ENCODE results near the gene BRME1. TPM values are rescaled to one million over a fixed set of nuclear protein-coding genes. Genes with fewer than 3 reads are reported as not detected.

BRME1 gene
- total RNA-seq, 4 donors from 2014 or later: 1.9 to 2.4 (median 2.2) TPM; not detected in 1

DNA sequence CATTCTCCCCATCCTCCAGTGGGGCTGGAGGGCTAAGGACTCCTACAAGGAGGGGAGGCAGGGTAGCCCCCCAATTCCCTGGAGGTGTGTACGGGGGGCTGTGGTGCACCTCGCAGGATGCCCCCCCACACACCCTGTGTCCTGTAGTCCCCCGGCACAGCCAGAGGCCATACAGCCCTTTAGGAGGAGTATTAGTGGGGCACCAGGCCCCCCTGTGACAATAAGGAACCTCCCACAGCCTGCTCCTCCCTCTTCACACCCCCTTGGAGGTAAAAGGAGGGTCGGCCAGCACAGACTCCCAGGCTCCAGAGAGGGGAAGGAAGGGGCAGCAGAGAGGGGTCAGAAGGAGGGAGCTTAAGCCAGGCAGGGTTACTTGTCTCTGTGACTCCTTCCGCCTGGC is 29.1 kb downstream of the BRME1 start, which contains the start of gene NANOS3:
Gene NANOS3, plus strand, starts transcription at position 301 of the 400 bp plus-strand sequence. CDS start 115 bp downstream, outside the sequence.
- Histone ChIP-seq H3K36me3 (no peaks in the 10 kb centered on the region), H3K9me3 (no peaks in the 10 kb centered on the region), H3K4me1 (peaks cover 0 to 38% (median 16%) of the 10 kb centered on the region in 3 donors)

DNA sequence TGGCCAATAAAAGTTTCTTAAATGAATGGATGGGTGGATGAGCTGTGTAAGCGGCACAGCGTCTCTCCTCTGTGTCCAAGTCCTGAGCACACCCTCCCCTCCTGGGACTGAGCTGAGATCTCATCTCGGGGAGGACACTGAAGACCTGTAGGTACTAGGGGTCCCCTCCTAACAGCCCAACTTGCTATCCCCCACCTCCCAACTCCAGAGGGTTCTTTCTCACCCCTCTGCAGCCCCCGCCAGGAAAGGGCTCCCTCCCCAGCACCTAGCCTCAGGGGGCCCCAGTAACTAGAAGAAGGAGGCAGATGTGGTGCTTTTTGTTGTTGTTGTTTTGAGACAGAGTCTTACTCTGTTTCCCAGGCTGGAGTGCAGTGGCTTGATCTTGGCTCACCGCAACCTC is 30.1 kb downstream of the BRME1 start:
- Histone ChIP-seq H3K27ac (no peak overlapping the region), H3K9me3 (no peaks in the 10 kb centered on the region), H3K27me3 (peaks cover 16% of the 10 kb centered on the region), H3K4me3 (no peak overlapping the region), H3K36me3 (no peaks in the 10 kb centered on the region), H3K4me1 (peaks cover 0 to 28% (median 16%) of the 10 kb centered on the region in 3 donors)
- ATAC-seq: no peak
- WGBS, 2 donors (ENCODE audit: low coverage in 1 of 2): 80 to 93% methylated on average over 1 to 3 of the region's 5 CpGs
- TF ChIP-seq POLR2A (IDR thresholded peaks at IDR 0.05) (no peak), POLR2AphosphoS5 (IDR thresholded peaks at IDR 0.05) (no peak), EP300 (IDR thresholded peaks at IDR 0.05) (no peak)
- TF ChIP-seq, protein P1, sequence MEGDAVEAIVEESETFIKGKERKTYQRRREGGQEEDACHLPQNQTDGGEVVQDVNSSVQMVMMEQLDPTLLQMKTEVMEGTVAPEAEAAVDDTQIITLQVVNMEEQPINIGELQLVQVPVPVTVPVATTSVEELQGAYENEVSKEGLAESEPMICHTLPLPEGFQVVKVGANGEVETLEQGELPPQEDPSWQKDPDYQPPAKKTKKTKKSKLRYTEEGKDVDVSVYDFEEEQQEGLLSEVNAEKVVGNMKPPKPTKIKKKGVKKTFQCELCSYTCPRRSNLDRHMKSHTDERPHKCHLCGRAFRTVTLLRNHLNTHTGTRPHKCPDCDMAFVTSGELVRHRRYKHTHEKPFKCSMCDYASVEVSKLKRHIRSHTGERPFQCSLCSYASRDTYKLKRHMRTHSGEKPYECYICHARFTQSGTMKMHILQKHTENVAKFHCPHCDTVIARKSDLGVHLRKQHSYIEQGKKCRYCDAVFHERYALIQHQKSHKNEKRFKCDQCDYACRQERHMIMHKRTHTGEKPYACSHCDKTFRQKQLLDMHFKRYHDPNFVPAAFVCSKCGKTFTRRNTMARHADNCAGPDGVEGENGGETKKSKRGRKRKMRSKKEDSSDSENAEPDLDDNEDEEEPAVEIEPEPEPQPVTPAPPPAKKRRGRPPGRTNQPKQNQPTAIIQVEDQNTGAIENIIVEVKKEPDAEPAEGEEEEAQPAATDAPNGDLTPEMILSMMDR (IDR thresholded peaks at IDR 0.05): no peak

More for the DNA sequence above, 29.1 kb downstream of the BRME1 start, which contains the start of gene NANOS3:
- H3K27me3 ChIP-seq: peaks cover 16% of the 10 kb centered on the region
- ATAC-seq: no peak
- TF ChIP-seq, protein P1 (IDR thresholded peaks at IDR 0.05): no peak
- TF ChIP-seq POLR2A (IDR thresholded peaks at IDR 0.05) (no peak), POLR2AphosphoS5 (IDR thresholded peaks at IDR 0.05) (no peak), EP300 (IDR thresholded peaks at IDR 0.05) (no peak)
- no peak within 1 kb of the TSS for H3K4me3 ChIP-seq
- no CpG with 5 or more reads among the region's 5 CpGs for WGBS, 2 donors (ENCODE audit: low coverage in 1 of 2)
- H3K27ac ChIP-seq: no peak within 1 kb of the TSS

DNA sequence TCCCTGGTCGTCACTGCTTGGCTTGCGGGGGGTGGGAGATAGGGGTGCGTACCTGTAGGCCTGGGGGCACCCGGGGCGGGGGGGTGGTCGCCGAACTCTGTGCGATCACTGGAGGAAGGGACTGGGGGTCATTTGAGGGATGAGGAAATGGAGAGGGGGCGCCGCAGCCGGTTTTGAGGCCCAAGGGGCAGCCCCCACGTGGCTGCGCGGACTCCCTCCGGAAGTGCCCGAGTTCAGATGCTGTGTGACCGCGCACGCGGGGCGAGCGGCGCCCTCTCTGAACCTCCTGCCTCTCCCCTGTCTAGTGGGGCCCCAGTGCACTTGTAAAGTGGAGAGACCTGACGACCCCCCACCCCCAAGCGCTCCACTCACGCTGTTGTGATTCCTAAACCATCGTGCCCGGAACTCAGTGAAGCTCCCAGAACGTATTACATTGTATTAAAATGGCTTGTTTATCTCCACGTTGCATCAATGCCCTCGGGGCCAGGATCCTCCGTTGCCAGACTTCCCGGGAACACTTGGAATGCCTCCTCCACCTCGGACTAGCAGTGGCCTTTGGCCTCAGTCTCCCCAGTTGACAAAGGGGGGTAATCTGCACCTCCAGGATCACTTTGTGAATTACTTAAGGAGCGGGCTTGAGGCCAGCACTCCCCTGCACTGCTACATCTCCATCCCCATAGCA is 31.9 kb downstream of the BRME1 start:
- no peak overlapping the region for H3K27ac ChIP-seq
- peaks cover 0 to 12% (median 4%) of the 10 kb centered on the region in 3 donors for H3K4me1 ChIP-seq
- no peak overlapping the region for H3K4me3 ChIP-seq
- no peaks in the 10 kb centered on the region for H3K36me3 ChIP-seq
- no peaks in the 10 kb centered on the region for H3K9me3 ChIP-seq
- TF ChIP-seq, protein P1 (IDR thresholded peaks at IDR 0.05): no peak
- TF ChIP-seq POLR2AphosphoS5 (IDR thresholded peaks at IDR 0.05) (no peak), EP300 (IDR thresholded peaks at IDR 0.05) (no peak), POLR2A (IDR thresholded peaks at IDR 0.05) (no peak)
- H3K27me3 ChIP-seq: peaks cover 16% of the 10 kb centered on the region
- ATAC-seq: no peak
- 41 to 75% methylated on average over 3 to 6 of the region's 35 CpGs for WGBS, 2 donors (ENCODE audit: low coverage in 1 of 2)

DNA sequence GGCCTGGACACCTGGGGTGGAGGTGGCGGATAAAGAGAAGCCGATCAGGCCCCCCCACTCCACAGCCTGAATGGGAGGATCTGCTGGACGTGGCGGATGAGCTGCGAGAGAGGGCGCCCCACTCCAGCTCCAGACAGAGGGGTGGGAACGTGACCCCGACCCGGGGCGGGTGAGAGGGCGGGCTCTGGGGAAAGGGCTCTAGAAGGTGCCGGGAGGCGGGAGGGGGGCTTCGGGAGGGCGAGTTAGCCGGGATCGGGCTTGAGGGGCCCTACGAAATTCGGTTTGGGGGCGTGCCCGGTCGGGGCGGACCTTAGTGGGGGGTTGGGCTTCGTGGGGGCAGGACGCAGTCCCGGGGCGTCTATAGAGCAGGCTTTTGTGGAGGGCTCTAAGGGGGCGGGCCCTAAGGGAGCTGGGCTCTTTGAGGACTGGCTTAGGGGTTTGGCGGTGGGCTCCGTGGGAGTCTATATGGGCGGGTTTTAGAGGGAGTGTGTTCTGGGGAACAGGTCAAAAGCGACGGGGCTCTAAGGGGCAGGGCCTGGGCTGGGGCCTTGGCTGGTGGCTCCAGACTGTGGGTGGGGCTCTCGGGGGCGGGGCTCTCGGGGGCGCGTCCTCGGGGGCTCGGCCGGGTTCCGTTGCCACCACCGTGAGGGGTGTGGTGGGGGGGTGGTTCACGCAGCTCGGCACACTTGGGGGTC is 33.1 kb downstream of the BRME1 start:
- no peak overlapping the region for H3K27ac ChIP-seq

DNA sequence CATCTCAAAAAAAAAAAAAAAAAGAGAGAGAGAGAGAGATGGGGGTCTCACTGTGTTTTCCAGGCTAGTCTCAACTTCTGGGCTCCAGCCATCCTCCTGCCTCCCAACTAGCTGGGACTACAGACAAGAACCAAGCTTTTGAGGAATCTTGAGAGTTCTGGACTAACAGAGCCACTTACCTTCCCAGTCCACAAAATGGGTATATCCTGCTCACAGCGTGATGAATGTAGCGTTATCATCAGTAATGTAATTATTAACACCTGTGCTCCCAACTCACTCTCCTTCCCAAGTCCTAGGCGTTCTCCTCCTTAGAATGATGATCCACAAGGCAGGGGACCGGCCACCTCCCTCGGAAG is 33.6 kb downstream of the BRME1 start:
- peaks cover 16% of the 10 kb centered on the region for H3K27me3 ChIP-seq
- H3K9me3 ChIP-seq: no peaks in the 10 kb centered on the region
- H3K36me3 ChIP-seq: no peaks in the 10 kb centered on the region
- WGBS, 2 donors (ENCODE audit: low coverage in 1 of 2): 60 to 62% methylated on average over 1 to 2 of the region's 5 CpGs
- TF ChIP-seq POLR2A (IDR thresholded peaks at IDR 0.05): no peak
- H3K4me3 ChIP-seq: peak overlapping the region in 1 of 2 donors; percentile 48
- ATAC-seq: no peak
- H3K4me1 ChIP-seq: peaks cover 0 to 12% (median 4%) of the 10 kb centered on the region in 3 donors
- no peak overlapping the region for H3K27ac ChIP-seq

More for the DNA sequence above, 33.1 kb downstream of the BRME1 start:
- no peak for TF ChIP-seq EP300 (IDR thresholded peaks at IDR 0.05)
- no peak for TF ChIP-seq POLR2A (IDR thresholded peaks at IDR 0.05)
- H3K27me3 ChIP-seq: peaks cover 16% of the 10 kb centered on the region
- H3K4me1 ChIP-seq: peaks cover 0 to 12% (median 4%) of the 10 kb centered on the region in 3 donors
- peak; percentile 39 for ATAC-seq
- 2 to 4% methylated on average over 9 to 12 of the region's 45 CpGs for WGBS, 2 donors (ENCODE audit: low coverage in 1 of 2)
- H3K4me3 ChIP-seq: peak overlapping the region; percentile 3 to 48
- H3K36me3 ChIP-seq: no peaks in the 10 kb centered on the region
- H3K9me3 ChIP-seq: no peaks in the 10 kb centered on the region
